ENCODE measurements around the gene AP3S1. TPM values are rescaled to one million over a fixed set of nuclear protein-coding genes. Genes with fewer than 3 reads are reported as not detected.

The AP3S1 gene
- total RNA-seq, result 100 to 1,000 TPM in 1 of 2 donors, 10 to 100 TPM in 1; 32.0 to 163 TPM

DNA sequence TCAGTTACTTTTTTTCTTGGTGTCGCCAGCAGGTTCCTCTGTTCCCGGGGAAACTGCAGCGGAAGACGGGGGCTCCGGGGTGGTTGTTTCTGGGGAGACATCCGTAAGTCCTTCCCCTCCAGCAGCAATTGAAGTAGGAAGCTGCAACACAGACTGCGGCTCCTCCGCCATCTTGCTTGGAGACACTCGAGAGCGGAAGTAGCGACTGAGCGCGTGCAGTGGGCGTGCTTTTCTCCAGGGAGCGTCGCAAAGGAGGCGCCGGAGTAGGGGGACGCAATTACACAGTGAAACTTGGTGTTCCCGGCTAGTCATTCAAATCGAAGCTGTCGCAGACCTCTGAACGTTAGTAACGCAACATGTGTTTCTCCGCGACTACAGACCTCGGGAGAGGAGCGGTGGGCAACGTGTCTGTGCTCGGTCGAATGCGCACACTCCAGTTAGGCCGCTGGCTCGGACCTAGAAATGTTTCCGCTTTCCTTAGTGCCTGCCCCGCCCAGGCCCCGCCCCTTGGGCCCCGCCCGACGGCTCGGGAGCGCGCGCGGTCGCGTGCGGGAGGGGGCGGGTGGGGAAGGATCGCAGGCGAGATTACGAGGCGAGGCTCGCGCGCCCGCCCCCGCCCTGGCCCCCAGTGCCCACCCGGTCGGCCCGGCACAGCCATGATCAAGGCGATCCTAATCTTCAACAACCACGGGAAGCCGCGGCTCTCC lies at the start of gene AP3S1, which contains the start of gene ATG12:
AP3S1 (plus strand) TSS at position 554 of the 707 bp plus-strand sequence; CDS start at position 657, 103 bp downstream.
ATG12 (minus strand) TSS at position 184 of the 707 bp plus-strand sequence; CDS start at position 171, 13 bp downstream.
- Histone ChIP-seq H3K27ac (peak within 1 kb of the TSS; percentile 96), H3K36me3 (no peaks in the 10 kb centered on the region), H3K9me3 (no peaks in the 10 kb centered on the region), H3K27me3 (replicated peaks; ENCODE audit: insufficient read depth) (no peaks in the 10 kb centered on the region), H3K4me3 (peak within 1 kb of the TSS; percentile 86 to 91), H3K4me1 (replicated peaks) (no peaks in the 10 kb centered on the region)
- TF ChIP-seq POLR2AphosphoS5 (IDR thresholded peaks at IDR 0.05), result peak; percentile 88
- peak; percentile 84 for TF ChIP-seq POLR2A (IDR thresholded peaks at IDR 0.05)
- TF ChIP-seq, protein P1, sequence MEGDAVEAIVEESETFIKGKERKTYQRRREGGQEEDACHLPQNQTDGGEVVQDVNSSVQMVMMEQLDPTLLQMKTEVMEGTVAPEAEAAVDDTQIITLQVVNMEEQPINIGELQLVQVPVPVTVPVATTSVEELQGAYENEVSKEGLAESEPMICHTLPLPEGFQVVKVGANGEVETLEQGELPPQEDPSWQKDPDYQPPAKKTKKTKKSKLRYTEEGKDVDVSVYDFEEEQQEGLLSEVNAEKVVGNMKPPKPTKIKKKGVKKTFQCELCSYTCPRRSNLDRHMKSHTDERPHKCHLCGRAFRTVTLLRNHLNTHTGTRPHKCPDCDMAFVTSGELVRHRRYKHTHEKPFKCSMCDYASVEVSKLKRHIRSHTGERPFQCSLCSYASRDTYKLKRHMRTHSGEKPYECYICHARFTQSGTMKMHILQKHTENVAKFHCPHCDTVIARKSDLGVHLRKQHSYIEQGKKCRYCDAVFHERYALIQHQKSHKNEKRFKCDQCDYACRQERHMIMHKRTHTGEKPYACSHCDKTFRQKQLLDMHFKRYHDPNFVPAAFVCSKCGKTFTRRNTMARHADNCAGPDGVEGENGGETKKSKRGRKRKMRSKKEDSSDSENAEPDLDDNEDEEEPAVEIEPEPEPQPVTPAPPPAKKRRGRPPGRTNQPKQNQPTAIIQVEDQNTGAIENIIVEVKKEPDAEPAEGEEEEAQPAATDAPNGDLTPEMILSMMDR (IDR thresholded peaks at IDR 0.05), result peak in 1 of 4 experiments; percentile 4
- WGBS, result 6% methylated on average over 48 of the region's 65 CpGs
- peak; percentile 91 for DNase-seq (ENCODE audit: low spot score)
- intact Hi-C loops (cut with DNase I), result loop anchor here (2.0 to 10.0 kb wide), 3 partner anchors 25 to 297 kb away; partner anchors contain the start of genes CDO1, FEM1C and TMED7

GRCh38 chr5:115795700-115796099 lies 46.0 kb upstream of the AP3S1 start:
- Histone ChIP-seq H3K27ac (no peak overlapping the region), H3K36me3 (no peaks in the 10 kb centered on the region), H3K4me3 (no peak overlapping the region), H3K27me3 (replicated peaks; ENCODE audit: insufficient read depth) (no peaks in the 10 kb centered on the region), H3K4me1 (replicated peaks) (no peaks in the 10 kb centered on the region), H3K9me3 (no peaks in the 10 kb centered on the region)
- intact Hi-C loops (cut with DNase I), result no loop called here
- TF ChIP-seq POLR2AphosphoS5 (IDR thresholded peaks at IDR 0.05), result no peak
- TF ChIP-seq, protein P1 (IDR thresholded peaks at IDR 0.05), result no peak
- TF ChIP-seq POLR2A (IDR thresholded peaks at IDR 0.05), result no peak
- no peak for DNase-seq (ENCODE audit: low spot score)
- 100% methylated on average over 1 of the region's 1 CpG for WGBS

DNA sequence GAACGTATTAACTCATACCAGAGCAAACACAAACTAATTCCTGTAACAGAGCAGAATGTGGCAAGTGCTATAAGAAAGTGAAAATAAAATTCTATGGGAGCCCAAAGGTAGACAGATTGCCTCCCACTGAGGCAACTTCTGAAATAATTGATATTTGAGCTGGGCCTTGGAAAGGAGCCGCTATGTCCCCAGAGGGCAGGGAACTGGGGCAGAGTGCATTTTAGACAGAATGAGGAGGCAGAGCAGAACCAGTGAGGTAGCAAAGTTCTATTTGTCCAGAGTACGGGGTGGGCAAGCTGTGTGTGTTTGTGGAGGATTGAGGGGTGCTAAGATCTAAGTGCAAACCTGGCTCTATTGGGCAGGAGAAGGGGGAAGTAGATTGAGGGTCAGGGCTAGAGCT lies 45.1 kb upstream of the AP3S1 start:
- intact Hi-C loops (cut with DNase I), result no loop called here
- Histone ChIP-seq H3K27me3 (replicated peaks; ENCODE audit: insufficient read depth) (no peaks in the 10 kb centered on the region), H3K9me3 (no peaks in the 10 kb centered on the region), H3K4me3 (no peak overlapping the region), H3K4me1 (replicated peaks) (no peaks in the 10 kb centered on the region), H3K27ac (no peak overlapping the region), H3K36me3 (no peaks in the 10 kb centered on the region)
- TF ChIP-seq, protein P1 (IDR thresholded peaks at IDR 0.05), result no peak
- no peak for TF ChIP-seq POLR2AphosphoS5 (IDR thresholded peaks at IDR 0.05)
- TF ChIP-seq POLR2A (IDR thresholded peaks at IDR 0.05), result no peak
- whole genome bisulfite sequencing, result 86% methylated on average over 3 of the region's 3 CpGs
- DNase-seq (ENCODE audit: low spot score), result no peak

DNA sequence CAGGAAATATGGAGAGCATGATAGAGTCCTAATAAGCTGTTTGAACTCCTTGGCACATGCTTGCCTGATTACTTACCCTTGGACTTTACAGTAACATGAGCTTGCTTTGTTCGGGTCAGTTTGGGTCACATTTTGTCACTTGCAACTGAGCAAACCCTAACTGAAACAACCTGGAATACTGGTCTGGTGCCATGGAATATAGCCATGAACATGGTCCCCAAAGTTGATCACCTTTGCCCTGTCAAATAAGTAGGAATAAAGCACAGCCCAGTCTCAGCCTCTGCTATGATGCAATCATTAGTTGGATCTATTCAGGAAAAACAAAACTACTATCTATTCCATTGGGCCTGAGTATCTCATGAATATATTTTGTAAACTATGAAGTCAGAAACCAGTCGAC lies 43.5 kb upstream of the AP3S1 start:
- Histone ChIP-seq H3K4me1 (replicated peaks) (no peaks in the 10 kb centered on the region), H3K4me3 (no peak overlapping the region), H3K36me3 (no peaks in the 10 kb centered on the region), H3K27ac (no peak overlapping the region), H3K9me3 (no peaks in the 10 kb centered on the region), H3K27me3 (replicated peaks; ENCODE audit: insufficient read depth) (no peaks in the 10 kb centered on the region)
- 67% methylated on average over 2 of the region's 2 CpGs for WGBS
- no peak for DNase-seq (ENCODE audit: low spot score)
- intact Hi-C loops (cut with DNase I), result no loop called here
- no peak for TF ChIP-seq POLR2A (IDR thresholded peaks at IDR 0.05)

GRCh38 chr5:115800108-115800507 lies 41.6 kb upstream of the AP3S1 start:
- no peak for DNase-seq (ENCODE audit: low spot score)
- Histone ChIP-seq H3K4me3 (no peak overlapping the region), H3K27me3 (replicated peaks; ENCODE audit: insufficient read depth) (no peaks in the 10 kb centered on the region), H3K36me3 (no peaks in the 10 kb centered on the region), H3K4me1 (replicated peaks) (no peaks in the 10 kb centered on the region), H3K27ac (no peak overlapping the region), H3K9me3 (no peaks in the 10 kb centered on the region)
- intact Hi-C loops (cut with DNase I), result no loop called here
- TF ChIP-seq POLR2A (IDR thresholded peaks at IDR 0.05) (no peak), POLR2AphosphoS5 (IDR thresholded peaks at IDR 0.05) (no peak)
- TF ChIP-seq, protein P1 (IDR thresholded peaks at IDR 0.05), result no peak
- 90% methylated on average over 2 of the region's 2 CpGs for WGBS
